ENCODE data around the gene MARS1. TPM values are rescaled to one million over a fixed set of nuclear protein-coding genes. Genes with fewer than 3 reads are reported as not detected.

Gene MARS1
- total and polyA plus RNA-seq, 2 experiments from 2014 or later = 266 to 351 TPM

GRCh38 chr12:57530396-57531142 is 42.7 kb downstream of the MARS1 start (continued):
- no peak for TF ChIP-seq NANOG (IDR thresholded peaks at IDR 0.05; ENCODE audit: borderline replicate concordance)
- TF ChIP-seq ZNF114 (CRISPR knock-in tag; IDR thresholded peaks at IDR 0.05) = no peak
- no peak for TF ChIP-seq STAT1 (IDR thresholded peaks at IDR 0.05; ENCODE audit: unreplicated experiment)
- no peak for TF ChIP-seq POLR2AphosphoS5 (IDR thresholded peaks at IDR 0.05; ENCODE audit: low read depth)
- TF ChIP-seq JUNB (IDR thresholded peaks at IDR 0.05; ENCODE audit: unreplicated experiment) = no peak

- Histone ChIP-seq H3K27ac (ENCODE audit: low read depth) (no peak overlapping the region), H3K36me3 (ENCODE audit: insufficient read depth) (peaks cover 20% of the 10 kb centered on the region), H3K4me3 (no peak overlapping the region), H3K4me2 (no peak overlapping the region), H4K20me1 (replicated peaks; ENCODE audit: insufficient read depth) (peaks cover 5% of the 10 kb centered on the region), H3K79me2 (replicated peaks; ENCODE audit: insufficient read depth) (no peaks in the 10 kb centered on the region), H2AFZ (no peak overlapping the region), H3K4me1 (ENCODE audit: insufficient read depth) (no peaks in the 10 kb centered on the region), H3F3A (replicated peaks; ENCODE audit: low read depth) (0 out of 2 replicates have a peak, but pooled peaks cover 12% of the 10 kb centered on the region), H3K9me2 (ENCODE audit: insufficient read depth) (no peaks in the 10 kb centered on the region), H3K27me3 (ENCODE audit: insufficient read depth) (no peaks in the 10 kb centered on the region)
- Mint-ChIP-seq H3K9me3 (no peaks in the 10 kb centered on the region), H3K27me3 (ENCODE audit: insufficient read depth, low read depth, poor library complexity) (peaks cover 8% of the 10 kb centered on the region), H3K27ac (no peak overlapping the region), H3K36me3 (ENCODE audit: low read depth) (peaks cover 70% of the 10 kb centered on the region), H3K4me3 (no peak overlapping the region), H3K4me1 (peaks cover 20% of the 10 kb centered on the region)
- ATAC-seq (no peak), DNase-seq (ENCODE audit: low spot score) (no peak)
- TF ChIP-seq NANOG (IDR thresholded peaks at IDR 0.05; ENCODE audit: borderline replicate concordance) (no peak), EZH2phosphoT487 (IDR thresholded peaks at IDR 0.05; ENCODE audit: unreplicated experiment) (no peak), ZNF114 (CRISPR knock-in tag; IDR thresholded peaks at IDR 0.05) (no peak), REST (IDR thresholded peaks at IDR 0.05; ENCODE audit: unreplicated experiment) (no peak), EZH2 (IDR thresholded peaks at IDR 0.05; ENCODE audit: low read depth, unreplicated experiment) (no peak), CTCF (conservative IDR thresholded peaks at IDR 0.05; ENCODE audit: low read depth in 2 of 2) (no peak), ETS1 (IDR thresholded peaks at IDR 0.05) (no peak), CREB1 (CRISPR knock-in tag; IDR thresholded peaks at IDR 0.05; ENCODE audit: low read depth) (no peak), ZNF331 (CRISPR knock-in tag; IDR thresholded peaks at IDR 0.05; ENCODE audit: low read depth) (no peak), STAT1 (IDR thresholded peaks at IDR 0.05; ENCODE audit: unreplicated experiment) (no peak)
Measured at GRCh38 chr12:57531836-57532235, 44.0 kb downstream of the MARS1 start.

Measured in GM23338 (cell line).